NCI-H2227 (cell line): ENCODE data around the gene SEH1L.
"Not testable (repeated sequence)": the region's sequence is repeated elsewhere in the genome, so short reads cannot be mapped to it uniquely, and the experiment has no call there.

Experiments
- DNase-seq: peaks from one replicate; lab custom pipeline; 2025; ENCODE audit not compliant: unreplicated experiment; lab: John Stamatoyannopoulos, UW

SEH1L gene, protein sequence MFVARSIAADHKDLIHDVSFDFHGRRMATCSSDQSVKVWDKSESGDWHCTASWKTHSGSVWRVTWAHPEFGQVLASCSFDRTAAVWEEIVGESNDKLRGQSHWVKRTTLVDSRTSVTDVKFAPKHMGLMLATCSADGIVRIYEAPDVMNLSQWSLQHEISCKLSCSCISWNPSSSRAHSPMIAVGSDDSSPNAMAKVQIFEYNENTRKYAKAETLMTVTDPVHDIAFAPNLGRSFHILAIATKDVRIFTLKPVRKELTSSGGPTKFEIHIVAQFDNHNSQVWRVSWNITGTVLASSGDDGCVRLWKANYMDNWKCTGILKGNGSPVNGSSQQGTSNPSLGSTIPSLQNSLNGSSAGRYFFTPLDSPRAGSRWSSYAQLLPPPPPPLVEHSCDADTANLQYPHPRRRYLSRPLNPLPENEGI

GRCh38 chr18:12947285-12948049 lies at the start of gene SEH1L:
Gene SEH1L (plus strand): TSS chr18:12948011. CDS start chr18:12948122, 111 bp downstream.
- peak; percentile 97 for DNase-seq

GRCh38 chr18:12901208-12901607 lies 46.6 kb upstream of the SEH1L start:
- not testable (repeated sequence) for DNase-seq

- DNase-seq = peak; percentile 32
Measured at GRCh38 chr18:12904012-12904516, 43.7 kb upstream of the SEH1L start.

GRCh38 chr18:12906119-12906518 lies 41.7 kb upstream of the SEH1L start:
- DNase-seq = no peak

DNA sequence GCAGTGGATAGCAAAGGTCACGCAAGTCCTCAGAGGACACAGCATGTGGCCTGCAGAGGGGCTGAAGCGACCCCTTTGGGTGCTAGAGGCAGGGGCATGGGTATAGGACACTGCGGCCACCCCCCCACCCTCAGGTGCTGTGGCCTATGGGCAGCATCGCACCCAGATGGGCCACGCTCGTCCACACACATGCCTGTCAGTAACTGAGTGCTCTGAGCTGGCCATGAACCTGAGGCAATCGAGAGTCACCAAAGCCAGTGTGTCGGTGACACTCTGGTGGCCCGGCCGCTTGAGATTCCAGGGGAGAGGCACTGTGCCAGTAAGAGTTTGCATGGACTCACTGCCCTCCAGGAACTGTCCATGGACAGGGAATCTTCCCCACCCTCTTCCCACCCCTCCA lies 41.0 kb upstream of the SEH1L start:
- DNase-seq = no peak

DNA sequence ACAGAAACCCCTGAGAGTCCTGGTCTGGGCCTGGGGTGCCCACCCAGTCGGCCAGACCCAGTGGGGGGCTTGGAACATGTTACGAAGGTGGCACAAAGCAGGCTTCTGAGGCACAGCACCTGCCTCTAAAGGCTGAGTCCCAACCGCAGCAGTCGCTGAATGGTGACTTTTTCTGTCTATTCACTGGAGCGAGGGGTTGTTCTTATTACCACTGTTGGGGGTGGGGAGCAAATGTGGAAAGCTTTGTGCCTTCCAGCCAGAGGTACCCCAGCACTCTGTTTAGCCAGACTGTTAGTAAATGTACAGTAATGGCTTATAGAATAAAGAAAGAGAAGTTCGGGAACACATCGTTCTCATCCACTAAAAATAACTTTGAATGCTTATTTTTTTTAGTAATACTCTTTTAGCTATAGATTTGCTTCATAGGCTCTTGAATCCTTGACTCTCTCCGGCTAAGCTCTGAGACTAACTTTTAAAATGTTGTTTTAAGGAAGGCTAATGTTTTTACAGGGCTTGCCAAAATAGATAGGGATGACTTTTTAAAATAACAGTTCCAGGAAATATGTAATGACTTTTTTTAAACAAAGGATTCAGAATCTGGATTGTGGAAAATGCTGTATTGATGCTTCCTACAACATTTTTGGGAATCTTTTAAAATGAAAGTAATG lies 40.4 kb upstream of the SEH1L start:
- no peak for DNase-seq

DNA sequence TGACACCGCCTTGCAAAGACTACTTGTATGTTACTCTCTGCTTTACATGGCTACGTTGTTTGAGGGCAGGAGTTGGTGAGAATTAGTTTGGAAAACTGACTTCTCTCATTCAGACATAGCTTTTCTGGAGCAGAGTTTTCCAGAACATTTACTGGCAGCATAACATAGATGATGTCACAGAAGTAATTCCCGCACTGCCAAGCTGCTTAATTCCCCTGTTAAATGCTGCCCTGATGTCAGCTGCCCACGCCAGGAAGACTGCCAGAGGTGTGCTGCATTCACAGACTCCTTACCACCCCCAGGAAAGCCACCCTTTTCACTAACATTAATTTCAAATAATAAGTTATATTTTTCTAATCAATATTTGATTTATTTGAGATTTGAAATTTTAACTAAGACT lies 39.1 kb upstream of the SEH1L start:
- DNase-seq = no peak

DNA sequence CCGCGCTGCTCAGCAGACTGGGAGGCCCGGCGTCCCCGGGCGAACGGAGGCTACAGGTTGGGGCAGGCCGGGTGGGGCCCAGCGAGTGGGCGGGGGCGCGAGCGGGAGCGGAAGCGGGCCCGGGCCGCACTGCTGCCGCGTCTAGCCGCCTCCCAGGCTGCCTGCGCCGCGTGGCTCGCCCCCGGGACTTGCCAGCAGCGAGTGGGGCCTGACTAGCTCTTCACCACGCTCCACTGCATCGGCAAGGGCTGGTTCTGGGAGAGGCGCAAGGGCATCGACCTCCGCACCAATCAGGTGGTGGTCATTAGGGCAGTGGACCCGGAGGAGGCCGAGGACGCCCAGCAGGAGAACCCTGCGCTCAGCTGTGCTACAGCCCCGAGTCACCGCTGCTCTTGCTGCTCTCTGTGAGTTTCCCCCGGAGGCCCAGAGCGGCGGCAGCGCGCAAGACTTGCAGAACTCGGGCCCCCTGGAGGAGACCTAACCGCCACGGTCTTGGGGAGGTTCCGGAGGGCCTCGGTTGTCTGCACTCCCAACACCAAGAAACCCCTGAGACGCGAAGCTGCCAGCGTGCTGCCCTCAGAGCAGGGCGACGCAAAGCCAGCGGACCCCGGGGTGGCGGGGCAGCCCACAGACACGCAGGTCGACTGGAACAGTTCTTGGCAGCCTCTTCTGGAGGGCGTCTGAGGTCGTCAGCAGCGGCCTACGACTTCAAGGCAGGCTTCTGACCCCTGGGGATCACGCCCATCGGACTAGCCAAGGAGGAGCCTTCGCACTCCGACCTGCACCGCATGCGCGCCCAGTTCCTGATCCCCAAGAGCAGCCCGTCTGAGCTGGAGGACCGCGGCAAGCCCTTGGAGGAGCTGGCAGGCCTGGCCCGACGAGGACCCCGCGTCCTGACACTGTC lies 36.5 kb upstream of the SEH1L start:
- no peak for DNase-seq

DNA sequence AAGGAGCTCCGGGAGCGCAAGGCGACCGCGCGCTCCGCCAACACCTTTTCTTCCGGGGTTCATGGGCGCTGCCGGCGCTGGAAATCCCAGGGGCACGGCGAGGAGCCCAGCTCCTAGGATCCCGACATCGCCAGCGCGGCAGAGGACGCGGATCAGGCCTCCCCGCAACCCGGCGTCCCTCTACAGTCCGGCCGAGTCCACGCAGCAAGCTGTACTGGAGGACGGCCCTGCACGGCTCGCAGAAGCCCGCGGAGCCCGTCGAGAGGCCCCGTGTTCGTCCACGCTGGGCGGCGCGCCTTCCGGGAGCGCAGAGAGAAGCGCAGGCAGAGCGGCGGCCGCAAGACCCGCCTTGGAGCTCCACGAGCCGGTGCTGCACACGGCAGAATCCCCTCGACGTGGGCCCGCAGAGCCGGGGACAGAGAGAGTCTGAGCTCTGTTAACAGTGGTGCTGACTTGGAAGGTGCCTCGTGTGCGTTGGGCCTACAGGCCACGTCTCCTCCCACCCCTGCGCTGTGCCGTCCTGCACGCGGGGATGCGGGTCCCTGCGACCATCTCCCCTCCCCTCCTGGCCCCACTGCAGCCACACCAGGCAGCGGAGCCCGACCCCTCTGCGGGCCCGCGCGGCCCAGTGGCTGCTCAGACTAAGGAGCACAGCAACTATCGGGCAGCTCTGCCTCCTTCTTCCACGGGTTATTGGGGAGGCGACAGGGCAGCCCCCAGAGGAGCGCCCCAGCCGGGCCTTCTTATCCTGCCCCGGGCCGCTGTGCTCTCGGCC lies 35.7 kb upstream of the SEH1L start:
- no peak for DNase-seq

GRCh38 chr18:12921178-12921577 lies 26.6 kb upstream of the SEH1L start:
- no peak for DNase-seq

DNA sequence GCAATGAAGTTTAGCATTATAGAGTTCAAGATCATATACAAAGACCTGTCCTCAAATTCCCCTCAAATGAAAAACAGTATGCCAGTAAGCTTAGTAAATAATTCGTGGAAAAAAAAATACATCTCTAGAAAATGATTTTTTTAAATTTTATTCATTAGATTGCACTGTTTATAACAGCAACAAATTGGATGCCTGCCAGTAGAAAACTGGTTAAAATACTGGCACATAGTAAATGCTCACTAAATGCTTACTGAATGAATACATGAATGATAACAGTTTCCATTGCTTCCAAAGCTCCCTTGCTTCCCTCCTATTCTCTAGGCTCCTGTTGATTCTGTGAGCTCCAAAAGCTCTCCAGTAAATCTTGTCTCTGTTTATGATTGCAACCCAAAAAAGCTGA lies 25.5 kb upstream of the SEH1L start:
- DNase-seq = no peak

DNA sequence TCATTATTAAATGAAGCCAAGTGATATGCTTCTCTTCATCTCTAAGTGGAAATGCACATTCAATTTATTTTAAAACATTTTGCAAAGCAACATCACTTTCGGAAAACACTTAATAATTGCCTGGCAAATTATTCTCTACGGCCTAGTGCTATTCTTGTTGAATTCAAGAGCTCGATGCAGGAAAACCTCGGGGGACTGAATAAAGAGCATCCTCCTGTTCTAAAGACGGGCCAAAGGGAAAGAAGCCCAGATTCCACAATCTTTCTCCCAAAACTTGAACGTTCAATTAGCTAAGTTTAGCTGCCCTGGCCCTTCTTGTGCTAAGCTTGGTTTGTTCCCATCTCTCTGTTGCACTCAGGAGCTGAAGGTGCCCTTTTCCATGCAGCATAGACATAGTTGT lies 23.2 kb upstream of the SEH1L start:
- no peak for DNase-seq

- no peak for DNase-seq
Measured at GRCh38 chr18:12928206-12928605, 19.6 kb upstream of the SEH1L start.

DNA sequence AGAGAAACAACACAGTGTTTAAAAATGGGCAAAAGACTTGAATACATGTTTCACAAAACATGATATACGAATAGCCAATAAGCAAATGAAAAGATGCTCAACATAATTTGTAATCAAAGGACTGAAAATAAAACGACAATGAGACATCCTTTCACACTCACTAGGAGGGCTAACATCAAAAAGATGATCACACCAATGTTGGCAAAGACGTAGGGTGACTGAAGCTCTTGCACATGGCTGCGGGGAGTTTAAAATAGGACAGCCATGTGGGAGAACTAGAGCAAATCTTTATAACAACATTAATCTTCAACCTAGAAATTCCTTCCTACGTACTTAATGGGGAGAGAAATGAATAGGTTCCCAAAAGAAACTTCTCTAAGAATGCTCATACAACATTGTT lies 19.2 kb upstream of the SEH1L start:
- DNase-seq = no peak

DNA sequence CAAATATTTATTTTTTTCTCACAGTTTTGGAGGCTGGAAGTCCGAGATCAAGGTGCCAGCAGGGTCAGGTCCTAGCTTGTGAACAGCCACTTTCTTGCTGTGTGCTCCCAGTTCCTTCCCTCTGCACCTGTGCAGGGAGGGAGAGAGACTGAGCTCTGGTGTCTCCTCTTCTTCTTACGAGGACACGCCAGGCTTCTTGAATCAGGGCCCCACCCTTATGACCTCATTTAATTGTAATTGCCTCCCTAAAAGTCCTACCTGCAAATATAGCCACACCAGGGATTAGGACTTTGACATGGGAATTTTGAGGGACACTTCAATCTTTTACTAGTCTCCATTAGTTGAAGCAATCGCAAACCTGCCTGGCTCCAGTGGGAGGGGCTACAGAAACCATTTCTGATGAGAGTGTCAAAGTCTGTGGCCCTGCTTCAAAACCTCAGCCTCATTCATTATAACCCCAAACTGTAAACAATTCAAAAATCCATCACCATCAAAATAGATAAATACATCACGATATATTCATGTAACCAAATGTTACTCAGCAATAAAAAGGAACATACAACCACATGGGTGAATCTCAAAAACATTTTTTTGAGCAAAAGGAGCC lies 18.2 kb upstream of the SEH1L start:
- no peak for DNase-seq

- DNase-seq = no peak
Measured at GRCh38 chr18:12930376-12930775, 17.4 kb upstream of the SEH1L start.

- DNase-seq = no peak
Measured at GRCh38 chr18:12930908-12931307, 16.9 kb upstream of the SEH1L start.

DNA sequence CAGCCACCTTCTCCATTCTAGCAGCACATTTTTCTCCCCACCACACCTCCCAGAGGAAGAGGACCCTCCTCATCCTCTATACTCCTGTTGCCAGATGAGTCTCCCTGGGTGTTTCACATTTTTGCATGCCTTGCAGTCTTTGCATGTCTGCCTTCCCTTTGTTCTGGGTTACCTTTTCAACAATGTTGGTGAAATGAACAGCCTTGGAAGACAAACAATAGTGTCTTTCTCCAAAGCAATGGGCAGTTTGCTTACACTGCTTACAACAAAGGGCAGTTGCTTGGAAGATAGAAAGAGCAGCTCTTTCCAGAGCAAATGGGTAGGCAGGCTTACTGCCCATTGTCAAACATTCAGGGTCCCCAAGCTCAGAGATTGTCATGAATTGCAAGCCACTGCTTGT lies 14.5 kb upstream of the SEH1L start:
- DNase-seq = no peak

DNA sequence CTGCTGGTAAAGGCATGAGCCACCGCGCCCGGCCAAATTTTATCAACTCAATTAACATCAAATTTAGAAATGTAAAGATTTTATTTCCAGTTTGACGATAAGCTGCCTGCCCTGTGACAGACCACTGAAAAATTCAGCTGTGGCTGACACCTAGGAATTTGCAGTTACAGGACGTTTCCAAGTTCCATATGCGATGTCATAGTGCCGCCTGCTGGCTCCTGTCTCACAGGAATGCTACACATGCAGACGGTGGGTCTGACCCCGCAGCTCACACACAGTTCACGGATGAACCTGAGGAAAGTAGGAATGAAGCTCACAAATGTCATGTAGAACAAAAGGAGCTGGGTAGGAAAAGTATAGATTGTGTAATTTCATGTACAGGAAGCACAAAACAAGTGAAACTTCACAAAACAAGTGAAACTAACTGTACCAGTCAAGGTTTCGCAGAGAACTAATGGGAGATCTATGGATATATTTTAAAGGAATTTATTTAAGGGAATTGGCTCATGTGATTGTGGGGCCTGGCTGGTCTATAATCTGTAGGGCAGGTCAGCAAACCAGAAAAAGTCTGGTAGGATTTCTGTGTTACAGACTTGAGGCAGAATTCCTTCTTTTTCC lies 13.2 kb upstream of the SEH1L start:
- DNase-seq = peak; percentile 86
